ENCODE data around the gene LRRFIP1.

DNA sequence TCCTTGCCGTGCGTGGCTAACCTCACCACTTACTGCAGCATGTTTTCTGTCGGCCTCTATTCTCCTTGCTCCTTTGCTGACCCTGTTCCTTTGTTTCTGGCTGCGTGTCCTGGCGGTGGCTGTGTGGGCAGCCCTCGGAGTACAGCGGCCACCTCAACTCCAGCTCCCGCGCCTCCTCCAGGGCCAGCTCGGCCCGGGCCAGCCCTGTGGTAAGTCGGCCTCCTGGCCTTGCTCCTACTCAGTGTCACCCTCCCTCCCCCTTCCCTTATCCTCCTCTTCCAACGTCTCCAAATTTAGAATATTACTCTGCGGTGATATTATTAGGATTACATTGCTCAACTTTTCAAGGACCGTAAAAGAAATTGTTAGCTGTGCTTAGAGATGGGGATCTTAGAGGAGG lies 111.7 kb downstream of the LRRFIP1 start:
- TF ChIP-seq POLR2AphosphoS5 (IDR thresholded peaks at IDR 0.05; ENCODE audit: low read depth, low read length) (no peak), FOXP2 (optimal IDR thresholded peaks at IDR 0.05; ENCODE audit: borderline replicate concordance, extremely low read depth, extremely low read length, insufficient read depth) (no peak)
